A549 (cell line): Measurements from ENCODE around the gene CRB2. TPM values are rescaled to one million over a fixed set of nuclear protein-coding genes. Genes with fewer than 3 reads are reported as not detected.
A peak's percentile ranks its signal among the peaks of the same experiment; 100 is the strongest.

ENCODE experiments used
- ATAC-seq, 2 experiments: fragments of 200-7000 bp in 1 of 2; fragments of >200 bp in 1 of 2; cut with Nextera tagmentation in 1 of 2; cut with Tn5 transposase in 1 of 2; 3 replicates each; pipeline versions ENCODE4 v1.8.0 to v1.9.1; 2018 to 2020; ENCODE audit warnings: mild to moderate bottlenecking in 1 of 2, moderate library complexity in 1 of 2
- CTCF ChIA-PET: fragments of 300-600 bp; sonication (Branson Sonifier 250); formaldehyde crosslinking; extraction: SDS; loops from one replicate; lab custom pipeline; 2021; ENCODE audit warnings: antibody characterized with exemption, inconsistent platforms; lab: Yijun Ruan, JAX
- POLR2A ChIA-PET: fragments of 350-600 bp; formaldehyde crosslinking; extraction: SDS; loops from one replicate; lab custom pipeline; 2021; ENCODE audit warnings: antibody characterized with exemption, inconsistent platforms; lab: Yijun Ruan, JAX
- DNase-seq, 2 experiments: peaks; one replicate each; pipeline versions ENCODE4 v3.0.0 to v3.0.0-alpha.2; 2011 to 2016; ENCODE audit warnings: low read depth in 1 of 2, low spot score in 1 of 2
- FAIRE-seq: peaks from 2 replicates; lab custom pipeline; 2011; peaks lifted over from hg19 to GRCh38; lab: Jason Lieb, UNC
- H3K27ac ChIP-seq, 2 experiments: fragments of >200 bp; sonication (Bioruptor Twin); formaldehyde crosslinking; 3 replicates each; pipeline ENCODE4 v1.5.1; 2016 to 2017
- H3K4me1 ChIP-seq: fragments of >200 bp; sonication (Bioruptor Twin); formaldehyde crosslinking; 3 replicates; pipeline ENCODE4 v1.6.1; 2016
- H3K4me2 ChIP-seq: fragments of >200 bp; sonication (Bioruptor Twin); formaldehyde crosslinking; 3 replicates; pipeline ENCODE4 v1.6.1; 2016
- H3K4me3 ChIP-seq: fragments of >200 bp; sonication (Bioruptor Twin); formaldehyde crosslinking; 3 replicates; pipeline ENCODE4 v1.5.1; 2016
- H3K9me3 ChIP-seq: fragments of >200 bp; sonication (Bioruptor Twin); formaldehyde crosslinking; 3 replicates; pipeline ENCODE4 v1.6.1; 2016
- CEBPB ChIP-seq, 2 experiments: fragments of >200 bp in 1 of 2; sonication (Bioruptor Twin) in 1 of 2; formaldehyde crosslinking in 1 of 2; IDR thresholded peaks; 2 replicates each; pipeline ENCODE4 v1.6.1; 2012 to 2016
- EP300 ChIP-seq, 2 experiments: fragments of >200 bp; sonication (Bioruptor Twin); formaldehyde crosslinking; IDR thresholded peaks; 2 replicates in 1 of 2; 3 replicates in 1 of 2; pipeline ENCODE4 v1.6.1; 2016 to 2017
- FOXS1 ChIP-seq: fragments of 250-450 bp; sonication (Bioruptor Pico); IDR thresholded peaks from 2 replicates; pipeline ENCODE4 v1.5.0; 2020; ENCODE audit warnings: mild to moderate bottlenecking, moderate library complexity
- HDAC2 ChIP-seq: fragments of 200-600 bp; sonication (generic); IDR thresholded peaks from 2 replicates; pipeline ENCODE4 v1.6.1; 2016
- HOXB5 ChIP-seq: fragments of 250-450 bp; sonication (Bioruptor Pico); IDR thresholded peaks from 2 replicates; pipeline ENCODE4 v1.5.0; 2020; ENCODE audit warnings: mild to moderate bottlenecking, moderate library complexity
- JUNB ChIP-seq: fragments of >200 bp; sonication (Bioruptor Twin); formaldehyde crosslinking; IDR thresholded peaks from 2 replicates; pipeline ENCODE4 v1.6.1; 2016
- MAFK ChIP-seq: fragments of 450-650 bp; IDR thresholded peaks from 2 replicates; pipeline ENCODE4 v1.6.1; 2014; ENCODE audit not compliant: partially characterized antibody
- NFE2L2 ChIP-seq: fragments of 150-350 bp; conservative IDR thresholded peaks from 2 replicates; pipeline ENCODE4 v1.6.1; 2014; ENCODE audit warnings: low read length
- NPAS2 ChIP-seq: fragments of 250-450 bp; sonication (Bioruptor Pico); IDR thresholded peaks from 2 replicates; pipeline ENCODE4 v1.8.0; 2022; ENCODE audit warnings: mild to moderate bottlenecking, moderate library complexity, borderline replicate concordance
- POLR2A ChIP-seq: IDR thresholded peaks from 2 replicates; pipeline ENCODE4 v1.6.1; 2012; ENCODE audit warnings: mild to moderate bottlenecking, low read length
- SREBF2 ChIP-seq: fragments of 450-650 bp; IDR thresholded peaks from 2 replicates; pipeline ENCODE4 v1.6.1; 2014; ENCODE audit warnings: mild to moderate bottlenecking, moderate library complexity
- ZFP36 ChIP-seq: fragments of 450-650 bp; IDR thresholded peaks from 2 replicates; pipeline ENCODE4 v1.6.1; 2014; ENCODE audit warnings: borderline replicate concordance; ENCODE audit not compliant: partially characterized antibody
- ZNF302 ChIP-seq: fragments of 250-450 bp; sonication (Bioruptor Pico); IDR thresholded peaks from 2 replicates; pipeline ENCODE4 v1.9.0; 2021; ENCODE audit warnings: inconsistent platforms, mild to moderate bottlenecking, moderate library complexity
- WGBS: methylation state at CpG from one replicate; pipeline ENCODE4 v1.1.6; 2017; ENCODE audit errors: missing lambda C conversion rate; 5-methylcytosine and 5-hydroxymethylcytosine counted together
- polyA plus RNA-seq, 4 experiments: library from polyadenylated mRNA; depleted of rRNA in 3 of 4; stranded (reverse); fragments of >200 nt; fragmentation: RNase III in 1 of 4; extraction: RNeasy Plus Mini Kit Qiagen cat#74134 plus additional on column Dnase treatment in 1 of 4; gene quantifications; 2 replicates in 3 of 4; 3 replicates in 1 of 4; pipeline ENCODE4 v1.2.3, GENCODE V29; 2011 to 2017
- TF ChIP-seq, protein P1 (sequence below): fragments of 450-650 bp; IDR thresholded peaks from 2 replicates; pipeline ENCODE4 v1.6.1; 2014; ENCODE audit warnings: antibody characterized with exemption
- TF ChIP-seq, protein P2 (sequence below): fragments of >200 bp; sonication (Bioruptor Twin); formaldehyde crosslinking; IDR thresholded peaks from 3 replicates; pipeline ENCODE4 v1.6.1; 2016

The CRB2 gene
- polyA plus RNA-seq, 2 of the 4 experiments (the other 2 are of a cell fraction), result 0.01 to 0.05 TPM

DNA sequence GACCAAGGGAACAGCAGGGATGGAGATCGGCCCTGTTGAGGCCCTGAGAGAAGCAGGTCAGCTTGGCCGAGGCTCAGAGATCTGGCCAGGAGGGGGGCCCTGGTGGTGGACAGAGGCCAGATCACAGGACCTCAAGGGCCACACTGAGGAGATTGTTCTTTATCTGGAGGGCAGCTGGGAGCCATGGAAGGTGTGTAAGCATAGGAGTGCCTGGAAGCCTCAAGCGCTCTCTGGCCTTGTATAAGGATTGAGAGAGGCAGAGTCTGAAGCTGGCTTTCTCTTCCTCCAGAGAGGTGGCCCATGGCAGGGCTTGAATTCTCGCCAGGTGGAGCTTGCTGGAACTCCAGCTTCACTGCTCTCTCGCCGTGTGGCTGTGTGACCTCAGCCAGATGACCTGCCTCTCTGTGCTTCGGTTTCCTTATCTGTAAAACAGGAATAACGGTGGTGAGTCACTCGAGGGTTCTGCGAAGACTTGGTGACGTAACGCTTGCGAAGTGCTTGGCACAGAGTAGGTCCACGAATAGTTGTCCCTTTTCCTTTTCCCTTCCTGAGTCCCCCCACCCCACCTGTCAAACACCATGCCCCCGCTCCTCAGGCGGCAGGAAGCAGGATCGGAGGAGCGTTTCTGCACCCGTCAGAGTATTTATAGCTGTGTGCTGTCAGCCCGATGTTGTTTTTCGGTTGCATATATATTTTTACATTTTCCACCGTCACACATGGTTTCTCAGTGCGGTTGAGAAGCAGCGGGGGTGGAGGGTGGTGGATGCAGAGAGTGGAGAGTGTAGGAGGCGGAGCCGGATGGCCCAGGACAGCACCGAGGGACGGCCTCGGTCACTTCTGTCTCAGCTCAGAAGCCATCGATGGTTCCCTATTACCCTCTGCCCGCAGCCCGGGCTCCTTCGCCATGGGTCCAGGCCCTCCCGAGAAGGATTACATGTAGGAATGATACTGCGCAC lies 17.0 kb upstream of the CRB2 start:
- H3K27ac ChIP-seq, result no peak overlapping the region
- TF ChIP-seq HDAC2 (no peak), ZFP36 (peak; percentile 62)
- TF ChIP-seq, all 56 proteins: peak for 1
- FAIRE-seq (no peak), DNase-seq (no peak), ATAC-seq (no peak; a peak in 1 of 6 replicates)
- Histone ChIP-seq H3K9me3 (no peaks in the 10 kb centered on the region), H3K4me2 (no peak overlapping the region), H3K4me1 (no peaks in the 10 kb centered on the region), H3K4me3 (no peak overlapping the region)
- 79% methylated on average over 35 of the region's 35 CpGs for WGBS
- CTCF ChIA-PET, result interaction anchor here (0.6 to 9.1 kb wide), 4 partner anchors 11 to 293 kb away, joined by 3 to 84 read pairs (median 13); no protein-coding TSS in a partner anchor
- POLR2A ChIA-PET, result interaction anchor here (0.7 kb wide), 2 partner anchors 15 to 120 kb away, joined by 4 to 5 read pairs; no protein-coding TSS in a partner anchor

DNA sequence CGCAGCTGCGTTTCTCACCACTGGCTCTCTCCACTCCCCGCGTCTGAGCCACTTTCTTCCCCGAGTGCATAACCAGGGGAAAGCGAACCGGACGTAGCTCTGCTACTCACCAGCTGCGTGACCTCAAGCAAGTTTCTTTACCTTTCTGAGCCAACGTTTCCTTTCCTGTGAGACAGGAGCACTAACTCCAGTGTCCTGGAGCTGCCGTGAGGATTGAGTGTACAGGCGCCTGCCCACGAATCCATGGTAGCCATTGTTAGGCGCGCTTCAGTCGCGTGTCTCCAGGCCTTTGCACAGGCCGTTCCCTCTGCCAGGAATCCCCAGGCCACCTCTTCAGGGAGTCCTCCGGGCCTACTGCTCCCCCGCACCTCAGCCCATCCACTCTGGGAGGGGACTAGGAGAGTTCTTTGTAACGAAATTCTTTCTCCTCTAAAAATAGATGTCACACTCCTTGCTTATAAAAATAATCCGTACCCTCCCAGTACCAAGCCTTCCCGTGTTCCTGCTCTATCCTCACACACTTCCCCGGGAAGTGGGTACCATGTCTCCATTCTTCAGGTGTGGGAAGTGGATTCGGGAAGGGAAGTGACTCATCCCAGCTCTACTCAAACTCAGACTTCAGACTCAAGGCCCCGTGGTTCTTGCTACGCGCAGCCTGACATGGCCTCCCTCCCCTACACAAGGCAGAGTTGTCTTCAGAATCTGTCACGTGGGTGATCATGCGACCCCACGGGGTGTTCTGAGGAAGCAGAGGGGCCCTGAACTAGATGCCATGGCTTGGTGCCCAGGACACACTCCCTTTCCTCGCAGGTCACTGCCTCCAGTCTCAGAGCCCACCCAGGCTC lies 16.1 kb upstream of the CRB2 start:
- TF ChIP-seq CEBPB (IDR thresholded peaks at IDR 0.05) (no peak), HDAC2 (no peak)
- TF ChIP-seq, protein P1, sequence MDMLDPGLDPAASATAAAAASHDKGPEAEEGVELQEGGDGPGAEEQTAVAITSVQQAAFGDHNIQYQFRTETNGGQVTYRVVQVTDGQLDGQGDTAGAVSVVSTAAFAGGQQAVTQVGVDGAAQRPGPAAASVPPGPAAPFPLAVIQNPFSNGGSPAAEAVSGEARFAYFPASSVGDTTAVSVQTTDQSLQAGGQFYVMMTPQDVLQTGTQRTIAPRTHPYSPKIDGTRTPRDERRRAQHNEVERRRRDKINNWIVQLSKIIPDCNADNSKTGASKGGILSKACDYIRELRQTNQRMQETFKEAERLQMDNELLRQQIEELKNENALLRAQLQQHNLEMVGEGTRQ, result peak; percentile 28; the same call in 1 of the 2 replicates
- TF ChIP-seq, all 56 proteins: peak for 1
- FAIRE-seq (no peak), ATAC-seq (peak in 1 of 2 experiments; percentile 20; a peak in 1 of 6 replicates), DNase-seq (no peak)
- WGBS, result 73% methylated on average over 31 of the region's 32 CpGs
- Histone ChIP-seq H3K4me2 (no peak overlapping the region), H3K4me1 (no peaks in the 10 kb centered on the region), H3K9me3 (no peaks in the 10 kb centered on the region), H3K27ac (no peak overlapping the region), H3K4me3 (no peak overlapping the region)
- ChIA-PET CTCF (interaction anchor here (0.6 to 9.1 kb wide), 4 partner anchors 10 to 292 kb away, joined by 3 to 84 read pairs (median 13); no protein-coding TSS in a partner anchor), POLR2A (no interaction called here)

DNA sequence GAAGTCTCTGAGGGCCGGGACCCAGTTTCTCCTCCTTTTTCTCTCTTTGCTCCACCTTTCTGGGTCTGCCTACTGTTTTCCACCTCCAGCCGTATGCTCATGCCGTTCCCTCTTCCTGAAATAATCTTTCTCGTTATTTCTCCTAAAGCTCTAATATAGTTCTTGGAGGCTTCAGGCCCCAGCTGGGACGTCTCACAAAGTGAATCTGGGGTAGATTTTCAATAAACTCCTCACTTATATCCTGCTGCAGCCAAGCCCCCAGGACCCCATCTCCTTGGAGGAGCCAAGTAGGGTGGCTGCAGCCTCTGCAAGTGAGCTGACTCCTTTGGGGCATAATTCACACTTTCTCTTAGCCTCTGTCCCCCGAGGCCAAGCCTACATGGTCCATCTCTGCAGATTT lies 14.2 kb upstream of the CRB2 start:
- Histone ChIP-seq H3K4me3 (no peak overlapping the region), H3K4me1 (no peaks in the 10 kb centered on the region)
- no peak for DNase-seq
- TF ChIP-seq EP300 (IDR thresholded peaks at IDR 0.05) (no peak), NFE2L2 (no peak), POLR2A (no peak), FOXS1 (CRISPR knock-in tag) (no peak), SREBF2 (no peak), MAFK (no peak), NPAS2 (CRISPR knock-in tag) (no peak), JUNB (no peak)
- TF ChIP-seq, all 56 proteins: peak for 0
- ATAC-seq (no peak), FAIRE-seq (no peak)
- no peak overlapping the region for H3K27ac ChIP-seq
- no peaks in the 10 kb centered on the region for H3K9me3 ChIP-seq
- WGBS, result 63% methylated on average over 6 of the region's 6 CpGs
- ChIA-PET CTCF (interaction anchor here (9.1 kb wide), 1 partner anchor 8 kb away, joined by 84 read pairs; no protein-coding TSS in a partner anchor), POLR2A (no interaction called here)
- H3K4me2 ChIP-seq, result no peak overlapping the region

DNA sequence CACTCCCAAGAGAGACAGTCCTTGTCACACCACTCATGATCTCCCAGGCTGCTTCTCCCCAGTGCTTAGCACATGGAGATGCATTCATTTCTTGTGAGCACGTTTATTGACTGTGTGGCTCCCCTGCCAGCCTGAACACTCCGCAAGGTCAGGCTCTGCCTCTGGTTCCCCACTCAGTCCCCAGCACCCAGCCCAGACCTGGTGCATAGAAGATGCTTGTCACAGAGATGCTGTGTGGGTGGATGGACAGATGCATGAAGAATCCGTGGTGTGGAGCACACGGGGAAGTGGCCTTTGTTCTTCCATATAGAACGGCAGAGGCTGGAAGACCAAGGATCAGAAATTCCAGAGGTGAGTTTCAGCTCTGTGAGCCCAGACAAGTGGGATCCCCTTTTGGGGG lies 13.8 kb upstream of the CRB2 start:
- DNase-seq, result no peak
- Histone ChIP-seq H3K4me2 (no peak overlapping the region), H3K4me1 (no peaks in the 10 kb centered on the region), H3K27ac (no peak overlapping the region), H3K9me3 (no peaks in the 10 kb centered on the region), H3K4me3 (no peak overlapping the region)
- no peak for FAIRE-seq
- no peak for TF ChIP-seq ZNF302 (CRISPR knock-in tag)
- TF ChIP-seq, protein P2, sequence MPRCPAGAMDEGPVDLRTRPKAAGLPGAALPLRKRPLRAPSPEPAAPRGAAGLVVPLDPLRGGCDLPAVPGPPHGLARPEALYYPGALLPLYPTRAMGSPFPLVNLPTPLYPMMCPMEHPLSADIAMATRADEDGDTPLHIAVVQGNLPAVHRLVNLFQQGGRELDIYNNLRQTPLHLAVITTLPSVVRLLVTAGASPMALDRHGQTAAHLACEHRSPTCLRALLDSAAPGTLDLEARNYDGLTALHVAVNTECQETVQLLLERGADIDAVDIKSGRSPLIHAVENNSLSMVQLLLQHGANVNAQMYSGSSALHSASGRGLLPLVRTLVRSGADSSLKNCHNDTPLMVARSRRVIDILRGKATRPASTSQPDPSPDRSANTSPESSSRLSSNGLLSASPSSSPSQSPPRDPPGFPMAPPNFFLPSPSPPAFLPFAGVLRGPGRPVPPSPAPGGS, result no peak
- no peak for TF ChIP-seq JUNB
- TF ChIP-seq FOXS1 (CRISPR knock-in tag), result no peak
- TF ChIP-seq HOXB5 (CRISPR knock-in tag), result no peak
- ChIA-PET CTCF (interaction anchor here (3.9 to 9.1 kb wide), 2 partner anchors 7 to 12 kb away, joined by 26 to 84 read pairs; no protein-coding TSS in a partner anchor), POLR2A (no interaction called here)
- no peak for ATAC-seq
- WGBS, result 48% methylated on average over 4 of the region's 5 CpGs
